Osteoblast (primary cell): Measurements from ENCODE around the gene CMSS1. TPM values are rescaled to one million over a fixed set of nuclear protein-coding genes. Genes with fewer than 3 reads are reported as not detected.

Source experiments
- DNase-seq: peaks from one replicate; pipeline ENCODE4 v3.0.0; 2011; ENCODE audit warnings: low spot score, mixed read lengths; ENCODE audit not compliant: insufficient read length; ENCODE audit errors: missing footprints
- H2AFZ ChIP-seq: 2 replicates; pipeline ENCODE4 v1.6.0; 2011; ENCODE audit warnings: mild to moderate bottlenecking, low read length
- H3K27ac ChIP-seq: 2 replicates; pipeline ENCODE4 v1.5.1; 2011; ENCODE audit warnings: mild to moderate bottlenecking, low read depth, low read length, moderate library complexity
- H3K27me3 ChIP-seq: 2 replicates; pipeline ENCODE4 v1.6.0; 2012; ENCODE audit warnings: mild to moderate bottlenecking, control low read depth, inconsistent platforms, low read length, moderate library complexity; ENCODE audit not compliant: insufficient read depth
- H3K36me3 ChIP-seq: 2 replicates; pipeline ENCODE4 v1.5.1; 2011; ENCODE audit warnings: mild to moderate bottlenecking, low read length, control low read depth, moderate library complexity; ENCODE audit not compliant: insufficient read depth
- H3K4me1 ChIP-seq: 2 replicates; pipeline ENCODE4 v1.5.1; 2011; ENCODE audit warnings: mild to moderate bottlenecking, low read length, control low read depth, moderate library complexity; ENCODE audit not compliant: insufficient read depth
- H3K4me2 ChIP-seq: 2 replicates; pipeline ENCODE4 v1.6.0; 2011; ENCODE audit warnings: mild to moderate bottlenecking, low read length; ENCODE audit not compliant: insufficient read depth
- H3K4me3 ChIP-seq: fragments of 200-600 bp; sonication (generic); 3 replicates; pipeline ENCODE4 v1.5.1; 2012; ENCODE audit warnings: mild to moderate bottlenecking, low read length, inconsistent platforms; ENCODE audit not compliant: insufficient read depth
- H3K79me2 ChIP-seq: 2 replicates; pipeline ENCODE4 v1.6.0; 2012; ENCODE audit warnings: mild to moderate bottlenecking, low read length, control low read depth, inconsistent platforms; ENCODE audit not compliant: insufficient read depth
- H3K9me3 ChIP-seq: 2 replicates; pipeline ENCODE4 v1.5.1; 2011; ENCODE audit warnings: low read depth, low read length, control low read depth
- H4K20me1 ChIP-seq: 2 replicates; pipeline ENCODE4 v1.6.0; 2012; ENCODE audit warnings: mild to moderate bottlenecking, low read length, control low read depth; ENCODE audit not compliant: insufficient read depth
- CTCF ChIP-seq: IDR thresholded peaks from 2 replicates; pipeline ENCODE4 v1.5.1; 2011; ENCODE audit warnings: mild to moderate bottlenecking, low read depth, low read length, moderate library complexity; ENCODE audit errors: extremely low read depth
- total RNA-seq: library from RNA; depleted of rRNA; stranded (reverse); fragments of >200 nt; gene quantifications from 2 replicates; pipeline ENCODE4 v1.2.3, GENCODE V29; 2012

The CMSS1 gene
- total RNA-seq, 1 donor = 15.9 TPM

GRCh38 chr3:99884484-99884883 is 66.8 kb downstream of the CMSS1 start:
- Histone ChIP-seq H3K27ac (no peak overlapping the region), H3K27me3 (no peaks in the 10 kb centered on the region), H3K36me3 (no peaks in the 10 kb centered on the region), H2AFZ (no peak overlapping the region), H3K4me2 (no peak overlapping the region), H3K79me2 (peaks cover 2% of the 10 kb centered on the region), H3K4me1 (no peaks in the 10 kb centered on the region), H3K4me3 (no peak overlapping the region), H4K20me1 (no peaks in the 10 kb centered on the region), H3K9me3 (no peaks in the 10 kb centered on the region)
- no peak for DNase-seq
- no peak for TF ChIP-seq CTCF

- H4K20me1 ChIP-seq = no peaks in the 10 kb centered on the region
Measured at GRCh38 chr3:99885085-99885484, 67.4 kb downstream of the CMSS1 start.

GRCh38 chr3:99885851-99886250 is 68.2 kb downstream of the CMSS1 start:
- H3K4me3 ChIP-seq = no peak overlapping the region
- no peak for TF ChIP-seq CTCF
- no peaks in the 10 kb centered on the region for H3K27me3 ChIP-seq
- H3K27ac ChIP-seq = no peak overlapping the region
- H4K20me1 ChIP-seq = no peaks in the 10 kb centered on the region
- no peaks in the 10 kb centered on the region for H3K36me3 ChIP-seq
- no peak overlapping the region for H2AFZ ChIP-seq
- H3K4me2 ChIP-seq = no peak overlapping the region
- DNase-seq = no peak
- no peaks in the 10 kb centered on the region for H3K4me1 ChIP-seq
- H3K9me3 ChIP-seq = no peaks in the 10 kb centered on the region
- H3K79me2 ChIP-seq = no peaks in the 10 kb centered on the region

More at GRCh38 chr3:99885085-99885484, 67.4 kb downstream of the CMSS1 start:
- Histone ChIP-seq H3K4me2 (no peak overlapping the region), H3K79me2 (no peaks in the 10 kb centered on the region), H2AFZ (no peak overlapping the region), H3K27me3 (no peaks in the 10 kb centered on the region), H3K36me3 (no peaks in the 10 kb centered on the region), H3K27ac (no peak overlapping the region), H3K9me3 (no peaks in the 10 kb centered on the region), H3K4me3 (no peak overlapping the region), H3K4me1 (no peaks in the 10 kb centered on the region)
- DNase-seq = no peak
- no peak for TF ChIP-seq CTCF

GRCh38 chr3:99891610-99892285 is 74.1 kb downstream of the CMSS1 start:
- Histone ChIP-seq H4K20me1 (no peaks in the 10 kb centered on the region), H3K9me3 (no peaks in the 10 kb centered on the region), H3K27me3 (no peaks in the 10 kb centered on the region), H3K79me2 (no peaks in the 10 kb centered on the region), H3K4me3 (no peak overlapping the region), H3K27ac (no peak overlapping the region), H3K36me3 (no peaks in the 10 kb centered on the region), H3K4me1 (peaks cover 19% of the 10 kb centered on the region), H2AFZ (no peak overlapping the region), H3K4me2 (no peak overlapping the region)
- DNase-seq = no peak
- TF ChIP-seq CTCF = no peak
